Natural killer cell treated with Interleukin-12 subunit alpha and Interleukin-12 subunit beta and Interleukin-15 and Interleukin-18, amount 100 ng/mL, for 72 hours (primary cell): ENCODE data around the gene COG5. TPM values are rescaled to one million over a fixed set of nuclear protein-coding genes. Genes with fewer than 3 reads are reported as not detected.

ENCODE experiments used
- ATAC-seq, 2 donors: fragments of 150-1000 bp; cut with Tn5 transposase in 1 of 2; sonication (Bioruptor Pico), chemical (Tn5 transposase) in 1 of 2; 2 replicates each; pipeline ENCODE4 v1.10.0; 2021
- DNase-seq: peaks from one replicate; pipeline ENCODE4 v3.0.0; 2022; ENCODE audit warnings: low spot score
- H3K27ac Mint-ChIP-seq, 2 donors: 1 replicate in 1 of 2; 2 replicates in 1 of 2; pipeline ENCODE4 v1.8.0; 2022; ENCODE audit warnings: mixed read lengths in 2 of 2, mild to moderate bottlenecking in 1 of 2, moderate library complexity in 1 of 2
- H3K27me3 Mint-ChIP-seq, 2 donors: 1 replicate in 1 of 2; 2 replicates in 1 of 2; pipeline ENCODE4 v1.8.0; 2022; ENCODE audit warnings: mixed read lengths in 2 of 2
- H3K36me3 Mint-ChIP-seq: one replicate; pipeline ENCODE4 v1.8.0; 2022; ENCODE audit warnings: mixed read lengths
- H3K4me1 Mint-ChIP-seq, 2 donors: 1 replicate in 1 of 2; 2 replicates in 1 of 2; pipeline ENCODE4 v1.8.0; 2022; ENCODE audit warnings: low read depth in 2 of 2, mixed read lengths in 2 of 2, mild to moderate bottlenecking in 1 of 2
- H3K4me3 Mint-ChIP-seq: one replicate; pipeline ENCODE4 v1.8.0; 2022; ENCODE audit warnings: mixed read lengths
- H3K9me3 Mint-ChIP-seq: 2 replicates; pipeline ENCODE4 v1.8.0; 2022; ENCODE audit warnings: mixed read lengths
- total RNA-seq, 2 donors: library from RNA; stranded (reverse); gene quantifications; one replicate each; pipeline ENCODE4 v1.2.3, GENCODE V29; 2022

The COG5 gene
- total RNA-seq, 2 donors from 2014 or later, result 41.0 to 56.2 TPM

GRCh38 chr7:107203607-107204006, 360.1 kb downstream of the COG5 start:
- Mint-ChIP-seq H3K27ac (no peak overlapping the region), H3K36me3 (peaks cover 21% of the 10 kb centered on the region), H3K4me3 (no peak overlapping the region), H3K9me3 (no peaks in the 10 kb centered on the region), H3K4me1 (peaks cover 0 to 8% of the 10 kb centered on the region in 2 donors), H3K27me3 (no peaks in the 10 kb centered on the region)
- no peak for DNase-seq
- no peak for ATAC-seq

DNA sequence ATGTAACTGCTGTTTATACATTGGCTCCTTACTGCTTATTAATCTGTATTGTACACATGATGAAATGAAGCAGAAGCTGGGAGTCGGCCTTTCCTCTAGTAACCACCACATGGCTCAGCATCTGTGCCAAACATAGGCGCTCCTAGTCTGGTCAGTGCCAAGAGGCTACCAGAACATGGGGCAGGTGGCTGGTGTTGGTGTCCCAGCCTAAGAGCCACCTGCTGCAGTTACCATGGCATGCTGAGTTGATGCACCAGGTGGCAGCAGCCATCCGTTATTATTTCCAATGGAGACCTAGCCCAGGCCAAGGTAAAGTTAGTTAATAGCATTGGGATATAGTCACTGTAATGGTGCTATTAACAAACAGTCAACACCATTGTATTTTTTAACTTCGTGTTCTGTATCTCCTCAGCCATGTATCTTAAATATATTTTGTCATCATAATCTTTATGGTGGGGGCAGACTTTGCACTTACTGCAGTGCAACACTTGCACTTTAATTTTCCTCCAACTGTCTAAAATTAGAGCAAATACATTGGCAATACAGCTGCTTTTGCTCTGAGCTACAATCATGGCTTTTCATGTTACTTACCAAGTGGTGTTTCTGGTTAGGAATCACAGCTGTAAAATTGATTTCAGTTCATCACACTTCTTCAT, 361.8 kb downstream of the COG5 start:
- DNase-seq, result no peak
- H3K4me1 Mint-ChIP-seq, result peaks cover 0 to 8% of the 10 kb centered on the region in 2 donors
- H3K4me3 Mint-ChIP-seq, result no peak overlapping the region
- no peaks in the 10 kb centered on the region for H3K27me3 Mint-ChIP-seq
- H3K27ac Mint-ChIP-seq, result no peak overlapping the region
- H3K36me3 Mint-ChIP-seq, result peaks cover 21% of the 10 kb centered on the region
- no peaks in the 10 kb centered on the region for H3K9me3 Mint-ChIP-seq
- peak in 1 of 2 donors; percentile 56 for ATAC-seq

GRCh38 chr7:107196834-107197610, 366.7 kb downstream of the COG5 start:
- no peaks in the 10 kb centered on the region for H3K9me3 Mint-ChIP-seq
- no peak for ATAC-seq
- no peaks in the 10 kb centered on the region for H3K4me1 Mint-ChIP-seq
- no peaks in the 10 kb centered on the region for H3K27me3 Mint-ChIP-seq
- DNase-seq, result no peak
- peaks cover 14% of the 10 kb centered on the region for H3K36me3 Mint-ChIP-seq
- no peak overlapping the region for H3K4me3 Mint-ChIP-seq
- no peak overlapping the region for H3K27ac Mint-ChIP-seq

DNA sequence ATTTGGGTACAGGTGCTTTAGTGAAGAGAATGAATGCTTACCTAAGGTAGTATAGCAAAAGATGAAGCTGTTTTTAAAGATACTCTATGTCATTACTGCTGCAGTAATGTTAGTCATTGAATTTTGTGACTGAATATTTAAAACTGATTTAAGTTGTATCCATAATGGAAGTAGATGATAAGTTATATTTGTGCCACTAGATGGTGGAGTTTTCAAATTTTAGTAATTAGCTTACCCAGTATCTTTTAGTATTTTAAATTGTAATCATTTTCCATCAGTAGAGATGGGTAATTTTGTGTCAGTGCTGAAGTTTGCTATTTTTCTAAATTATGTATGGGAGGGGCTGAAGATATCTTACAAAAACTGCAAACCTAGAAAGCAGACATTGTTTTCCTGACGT, 369.7 kb downstream of the COG5 start:
- DNase-seq (no peak), ATAC-seq (no peak)
- no peaks in the 10 kb centered on the region for H3K4me1 Mint-ChIP-seq
- H3K4me3 Mint-ChIP-seq, result no peak overlapping the region
- no peaks in the 10 kb centered on the region for H3K27me3 Mint-ChIP-seq
- H3K27ac Mint-ChIP-seq, result peak overlapping the region in 1 of 2 donors; percentile 49
- H3K36me3 Mint-ChIP-seq, result peaks cover 2% of the 10 kb centered on the region
- no peaks in the 10 kb centered on the region for H3K9me3 Mint-ChIP-seq

DNA sequence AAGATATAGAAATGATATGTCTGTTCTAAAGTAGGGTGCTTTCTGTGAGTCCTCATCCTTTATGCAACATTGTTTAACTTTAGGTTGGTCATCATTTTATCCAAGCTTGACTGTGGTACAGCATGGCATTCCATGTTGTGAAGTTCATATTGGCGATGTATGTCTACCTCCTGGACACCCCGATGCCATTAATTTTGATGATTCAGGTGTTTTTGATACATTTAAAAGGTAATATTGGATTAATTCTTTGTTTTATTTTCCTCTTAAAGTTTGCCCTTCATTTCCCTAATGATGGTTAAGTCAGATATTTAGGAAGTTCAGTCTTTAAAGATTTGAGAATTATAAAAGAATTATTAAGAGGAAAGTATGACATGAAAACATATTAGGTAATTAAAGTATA, 373.6 kb downstream of the COG5 start:
- ATAC-seq (no peak), DNase-seq (no peak)
- Mint-ChIP-seq H3K27ac (no peak overlapping the region), H3K9me3 (no peaks in the 10 kb centered on the region), H3K36me3 (peaks cover 18% of the 10 kb centered on the region), H3K4me3 (no peak overlapping the region), H3K4me1 (peaks cover 0 to 2% of the 10 kb centered on the region in 2 donors), H3K27me3 (no peaks in the 10 kb centered on the region)

- H3K36me3 Mint-ChIP-seq, result peaks cover 24% of the 10 kb centered on the region
- no peak for DNase-seq
- H3K27ac Mint-ChIP-seq, result no peak overlapping the region
- no peaks in the 10 kb centered on the region for H3K9me3 Mint-ChIP-seq
- no peaks in the 10 kb centered on the region for H3K27me3 Mint-ChIP-seq
- H3K4me3 Mint-ChIP-seq, result no peak overlapping the region
- peaks cover 0 to 8% of the 10 kb centered on the region in 2 donors for H3K4me1 Mint-ChIP-seq
- ATAC-seq, result no peak
Observed at GRCh38 chr7:107187774-107188173, 375.9 kb downstream of the COG5 start.

DNA sequence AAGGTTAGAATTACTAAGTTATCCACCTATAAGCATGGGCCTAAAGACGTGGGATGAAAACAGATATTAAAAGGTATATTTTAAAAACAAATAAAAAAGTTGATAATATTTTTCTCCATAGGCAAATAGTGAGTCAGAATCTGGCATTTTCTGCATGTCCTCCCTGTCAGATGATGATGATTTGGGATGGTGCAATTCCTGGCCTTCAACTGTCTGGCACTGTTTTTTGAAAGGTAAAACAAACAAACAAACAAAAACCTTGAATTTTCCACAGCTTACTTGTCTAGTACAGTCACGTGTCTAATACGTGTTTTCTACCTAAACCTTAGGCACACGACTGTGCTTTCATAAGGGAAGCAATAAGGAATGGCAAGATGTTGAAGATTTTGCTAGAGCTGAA, 377.5 kb downstream of the COG5 start:
- Mint-ChIP-seq H3K4me1 (peaks cover 0 to 8% of the 10 kb centered on the region in 2 donors), H3K27ac (no peak overlapping the region), H3K4me3 (no peak overlapping the region), H3K36me3 (peaks cover 24% of the 10 kb centered on the region), H3K9me3 (no peaks in the 10 kb centered on the region), H3K27me3 (no peaks in the 10 kb centered on the region)
- ATAC-seq, result no peak
- DNase-seq, result no peak

- no peaks in the 10 kb centered on the region for H3K27me3 Mint-ChIP-seq
- DNase-seq (no peak), ATAC-seq (no peak)
- peaks cover 24% of the 10 kb centered on the region for H3K36me3 Mint-ChIP-seq
- H3K4me3 Mint-ChIP-seq, result no peak overlapping the region
- no peaks in the 10 kb centered on the region for H3K9me3 Mint-ChIP-seq
- H3K27ac Mint-ChIP-seq, result peak overlapping the region in 1 of 2 donors; percentile 32
- H3K4me1 Mint-ChIP-seq, result peaks cover 5 to 12% of the 10 kb centered on the region in 2 donors
Observed at GRCh38 chr7:107185716-107186115, 378.0 kb downstream of the COG5 start.

DNA sequence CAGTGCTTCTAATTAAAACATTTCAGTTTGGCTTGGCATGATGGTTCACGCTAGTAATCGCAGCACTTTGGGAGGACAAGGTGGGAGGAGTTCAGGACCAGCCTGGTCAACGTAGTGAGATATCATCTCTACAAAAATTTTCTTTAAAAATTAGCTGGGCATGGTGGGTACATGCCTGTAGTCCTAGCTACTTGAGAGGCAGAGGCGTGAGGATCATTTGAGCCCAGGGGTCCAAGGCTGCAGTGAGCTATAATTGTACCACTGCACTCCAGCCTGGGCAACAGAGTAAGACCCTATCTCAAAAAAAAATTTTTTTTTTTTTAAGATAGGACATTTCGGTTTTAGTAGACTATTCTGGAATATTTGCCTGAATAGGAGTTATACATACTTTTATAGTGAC, 382.5 kb downstream of the COG5 start:
- Mint-ChIP-seq H3K36me3 (peaks cover 12% of the 10 kb centered on the region), H3K4me1 (peaks cover 20 to 24% of the 10 kb centered on the region in 2 donors), H3K27ac (peak overlapping the region; percentile 12 to 30), H3K9me3 (no peaks in the 10 kb centered on the region), H3K4me3 (no peak overlapping the region), H3K27me3 (no peaks in the 10 kb centered on the region)
- ATAC-seq (no peak), DNase-seq (no peak)

GRCh38 chr7:107180378-107180777, 383.3 kb downstream of the COG5 start:
- DNase-seq, result no peak
- peak overlapping the region; percentile 12 to 30 for H3K27ac Mint-ChIP-seq
- H3K4me1 Mint-ChIP-seq, result peaks cover 24% of the 10 kb centered on the region in 2 donors
- ATAC-seq, result no peak
- H3K9me3 Mint-ChIP-seq, result no peaks in the 10 kb centered on the region
- no peak overlapping the region for H3K4me3 Mint-ChIP-seq
- H3K36me3 Mint-ChIP-seq, result peaks cover 12% of the 10 kb centered on the region
- no peaks in the 10 kb centered on the region for H3K27me3 Mint-ChIP-seq

- no peaks in the 10 kb centered on the region for H3K27me3 Mint-ChIP-seq
- H3K27ac Mint-ChIP-seq, result peak overlapping the region in 1 of 2 donors; percentile 30
- peaks cover 19 to 25% of the 10 kb centered on the region in 2 donors for H3K4me1 Mint-ChIP-seq
- DNase-seq (no peak), ATAC-seq (no peak)
- peaks cover 12% of the 10 kb centered on the region for H3K36me3 Mint-ChIP-seq
- H3K4me3 Mint-ChIP-seq, result no peak overlapping the region
- no peaks in the 10 kb centered on the region for H3K9me3 Mint-ChIP-seq
Observed at GRCh38 chr7:107179326-107180164, 384.2 kb downstream of the COG5 start.

DNA sequence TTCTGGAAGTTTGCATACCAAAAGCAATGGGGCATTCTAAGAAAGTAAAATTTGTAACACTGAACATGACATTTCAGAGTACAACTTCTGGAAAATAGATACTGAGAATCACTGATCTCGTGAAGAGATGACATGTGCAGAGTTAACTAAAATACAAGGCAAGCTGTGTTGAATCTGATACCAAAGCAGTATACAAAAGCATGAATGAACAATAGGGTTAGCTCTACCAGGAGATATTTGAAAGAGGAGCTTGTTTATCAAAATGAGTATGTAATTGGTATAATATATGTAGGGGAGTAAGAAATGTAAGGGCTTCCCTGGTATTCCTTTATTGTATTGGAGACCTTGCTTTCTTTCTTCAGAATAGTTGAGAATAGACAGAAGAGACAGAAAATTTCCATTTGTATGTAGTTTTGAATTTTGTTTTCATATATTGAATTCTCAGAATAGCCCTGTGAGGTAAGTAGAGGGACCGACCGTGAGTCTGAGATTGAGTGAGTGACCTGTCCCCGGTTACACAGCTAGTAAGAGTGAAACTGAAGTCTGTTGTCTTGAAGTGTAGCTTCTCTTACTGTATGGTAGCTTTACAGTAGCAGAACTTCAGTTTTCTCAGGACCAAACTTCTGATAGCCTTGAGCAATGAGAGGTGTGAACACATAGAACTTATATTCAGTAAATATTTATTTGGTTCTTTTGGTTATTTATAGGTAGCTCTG, 389.9 kb downstream of the COG5 start:
- Mint-ChIP-seq H3K4me1 (peaks cover 34 to 44% of the 10 kb centered on the region in 2 donors), H3K36me3 (no peaks in the 10 kb centered on the region), H3K9me3 (no peaks in the 10 kb centered on the region), H3K27ac (peak overlapping the region; percentile 26 to 100), H3K27me3 (no peaks in the 10 kb centered on the region), H3K4me3 (peak overlapping the region; percentile 59)
- DNase-seq, result peak; percentile 63
- ATAC-seq, result peak in 1 of 2 donors; percentile 70

- ATAC-seq (no peak), DNase-seq (no peak)
- peak overlapping the region; percentile 59 for H3K4me3 Mint-ChIP-seq
- H3K27ac Mint-ChIP-seq, result peak overlapping the region; percentile 26 to 100
- H3K4me1 Mint-ChIP-seq, result peaks cover 38 to 48% of the 10 kb centered on the region in 2 donors
- H3K27me3 Mint-ChIP-seq, result no peaks in the 10 kb centered on the region
- H3K36me3 Mint-ChIP-seq, result no peaks in the 10 kb centered on the region
- H3K9me3 Mint-ChIP-seq, result no peaks in the 10 kb centered on the region
Observed at GRCh38 chr7:107173191-107173590, 390.5 kb downstream of the COG5 start.
